Right cardiac atrium (tissue), 5 donors: Measurements from ENCODE around the gene PAK3. TPM values are rescaled to one million over a fixed set of nuclear protein-coding genes. Genes with fewer than 3 reads are reported as not detected.

Source experiments
- ATAC-seq, 2 donors: fragments of 200-7000 bp; cut with Tn5 transposase; one replicate each; pipeline versions ENCODE4 v1.8.0 to v1.9.1; 2020; ENCODE audit warnings: moderate library complexity in 2 of 2, mild to moderate bottlenecking in 1 of 2
- DNase-seq, 3 donors: peaks; one replicate each; pipeline ENCODE4 v3.0.0-alpha.2; 2020
- H3K27ac ChIP-seq: one replicate; pipeline ENCODE4 v1.5.1; 2013; ENCODE audit warnings: mild to moderate bottlenecking, low read length, control low read depth, moderate library complexity
- H3K27me3 ChIP-seq: one replicate; pipeline ENCODE4 v1.6.1; 2013; ENCODE audit not compliant: control insufficient read depth, insufficient read depth
- H3K4me1 ChIP-seq: one replicate; pipeline ENCODE4 v1.6.1; 2013; ENCODE audit warnings: low read length; ENCODE audit not compliant: control insufficient read depth, insufficient read depth
- H3K4me3 ChIP-seq: one replicate; pipeline ENCODE4 v1.5.1; 2013; ENCODE audit warnings: low read length, control low read depth
- H3K9me3 ChIP-seq: one replicate; pipeline ENCODE4 v1.6.1; 2013; ENCODE audit warnings: low read length; ENCODE audit not compliant: control insufficient read depth
- WGBS: extraction: QIAGEN DNeasy Blood & Tissue Kit; methylation state at CpG from one replicate; pipeline ENCODE4 v1.1.7; 2013; 5-methylcytosine and 5-hydroxymethylcytosine counted together
- intact Hi-C, 4 donors: fragments of 100-400 bp; cut with DNase I; formaldehyde crosslinking; loops; one replicate each; pipeline versions ENCODE4 v1.11.0 to v1.14.0; 2022 to 2023
- polyA plus RNA-seq: library from polyadenylated mRNA; stranded (reverse); fragments of 200-250 nt; gene quantifications from one replicate; pipeline ENCODE4 v1.2.3, GENCODE V29; 2013
- total RNA-seq, 4 donors: library from RNA; stranded (reverse); fragmentation: NEBNext Ultra II Directional; extraction: Animal tissue kit (Norgen Biotek cat#: 25700); gene quantifications; one replicate each; pipeline ENCODE4 v1.2.1, GENCODE V29; 2021
- donor health status: healthy with polysubstance abuse.
- donor health status: DM: no; HTN: yes; CAD: no.
- donor health status: DM: no; HTN: no; CAD: no.
- donor health status: DM: no; HTN: yes; CAD: no; lungs with severe emphysema.
- donor health status: DM: yes; HTN: yes; CAD: no.

Gene PAK3
- total and polyA plus RNA-seq, 5 donors = 0.02 to 1.3 (median 0.69) TPM

DNA sequence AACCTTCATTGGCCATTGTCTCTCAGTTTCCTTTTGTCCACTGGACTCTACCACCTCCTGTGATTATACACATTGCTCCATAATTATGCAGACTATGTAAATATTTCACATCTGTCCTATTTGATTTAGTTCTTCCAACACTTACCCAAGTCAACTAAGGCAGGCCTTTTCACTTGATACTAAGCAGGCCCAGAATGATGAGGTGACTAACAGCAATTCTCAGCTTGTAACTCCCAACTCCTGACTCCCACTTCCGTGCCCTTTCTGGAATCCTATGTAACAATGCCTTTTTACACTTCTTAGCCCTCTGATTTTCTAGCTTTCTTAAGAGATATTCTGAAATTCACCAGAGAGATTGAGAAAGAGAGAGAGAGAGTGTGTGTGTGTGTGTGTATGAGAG lies 6.6 kb downstream of the PAK3 start:
- WGBS = 86% methylated on average over 1 of the region's 1 CpG
- DNase-seq (no peak), ATAC-seq (no peak)
- Histone ChIP-seq H3K4me1 (no peaks in the 10 kb centered on the region), H3K4me3 (no peak overlapping the region), H3K9me3 (no peaks in the 10 kb centered on the region), H3K27ac (no peak overlapping the region), H3K27me3 (no peaks in the 10 kb centered on the region)
- intact Hi-C loops = no loop called here

DNA sequence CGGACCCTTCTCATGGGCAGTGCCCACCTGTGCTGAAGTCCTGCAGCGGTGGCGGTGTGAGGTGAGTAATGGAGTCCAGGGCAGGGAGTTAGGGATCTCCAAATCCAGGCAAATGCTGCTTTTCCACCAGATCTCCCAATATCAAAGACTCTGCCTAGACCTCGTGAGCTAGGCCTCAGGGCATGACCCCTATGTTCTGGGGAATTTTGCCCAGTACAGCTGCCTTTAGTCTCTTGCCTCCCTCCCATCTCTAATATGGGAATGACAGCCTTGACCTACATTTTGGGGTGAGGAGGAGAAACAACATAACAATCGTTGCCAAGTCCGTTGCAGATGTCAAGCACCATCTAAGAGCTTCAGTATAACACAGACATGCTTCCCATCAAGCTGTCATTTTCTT lies 7.3 kb downstream of the PAK3 start:
- no peaks in the 10 kb centered on the region for H3K9me3 ChIP-seq
- no peaks in the 10 kb centered on the region for H3K27me3 ChIP-seq
- H3K4me3 ChIP-seq = no peak overlapping the region
- DNase-seq = peak in 1 of 3 donors; percentile 29
- intact Hi-C loops = no loop called here
- no peak for ATAC-seq
- WGBS = 75% methylated on average over 6 of the region's 6 CpGs
- H3K27ac ChIP-seq = no peak overlapping the region
- H3K4me1 ChIP-seq = no peaks in the 10 kb centered on the region

DNA sequence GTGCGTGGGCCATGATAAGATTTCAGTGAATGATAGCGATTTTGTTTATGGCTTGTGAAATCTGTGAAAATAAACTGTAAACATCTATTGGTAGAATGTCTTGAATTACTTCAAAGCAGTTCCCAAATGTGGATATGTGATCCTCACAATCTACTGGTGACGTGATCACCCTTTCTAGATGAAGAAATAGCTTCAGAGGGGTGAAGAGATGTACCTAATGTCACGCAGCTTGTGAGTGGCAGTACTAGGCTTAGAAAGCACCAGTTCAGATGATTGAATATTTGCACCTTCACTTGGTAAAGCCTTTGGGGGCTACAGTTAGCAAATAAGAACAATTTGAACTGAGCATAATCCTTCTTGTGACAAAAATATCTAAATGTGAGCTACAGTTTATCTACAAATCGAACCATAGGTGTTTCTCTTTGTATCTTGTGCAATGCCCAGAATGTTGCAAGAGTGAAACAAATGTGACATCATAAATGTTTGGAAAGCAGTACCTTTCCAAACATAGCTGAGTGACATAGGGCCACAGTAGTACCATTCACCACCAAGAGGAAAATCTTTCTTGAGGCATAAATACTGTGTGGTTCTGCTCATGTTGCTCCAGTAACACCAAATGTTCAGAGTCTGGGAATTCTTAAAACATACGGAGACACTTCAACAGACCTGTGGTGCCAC lies 14.2 kb downstream of the PAK3 start:
- no peak for DNase-seq
- intact Hi-C loops = no loop called here
- no peak for ATAC-seq
- H3K27me3 ChIP-seq = no peaks in the 10 kb centered on the region
- H3K4me3 ChIP-seq = no peak overlapping the region
- no peaks in the 10 kb centered on the region for H3K9me3 ChIP-seq
- H3K27ac ChIP-seq = no peak overlapping the region
- H3K4me1 ChIP-seq = no peaks in the 10 kb centered on the region
- WGBS = 88% methylated on average over 6 of the region's 6 CpGs

DNA sequence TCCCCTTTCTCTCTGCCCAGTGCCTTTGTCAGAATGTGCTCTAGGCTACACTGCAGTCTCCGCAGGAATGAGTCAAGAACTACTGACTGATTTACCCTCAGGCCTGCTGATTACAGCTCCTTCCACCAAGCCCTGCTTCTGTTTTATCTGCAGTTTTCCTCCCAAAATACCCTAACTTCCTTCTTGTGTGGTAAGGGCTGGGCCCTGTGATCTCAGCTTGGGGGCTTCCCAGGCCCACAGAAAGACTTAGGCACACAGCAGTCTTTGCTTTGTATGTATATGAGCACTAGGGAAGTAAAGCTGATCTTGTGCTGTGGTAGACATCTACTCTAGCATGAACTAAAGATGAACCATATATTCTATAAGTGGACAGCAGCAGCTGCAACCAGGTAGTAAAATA lies 18.8 kb downstream of the PAK3 start:
- ATAC-seq (no peak), DNase-seq (no peak)
- intact Hi-C loops = no loop called here
- no peaks in the 10 kb centered on the region for H3K4me1 ChIP-seq
- no peaks in the 10 kb centered on the region for H3K27me3 ChIP-seq
- H3K9me3 ChIP-seq = no peaks in the 10 kb centered on the region
- 89% methylated on average over 1 of the region's 1 CpG for WGBS
- no peak overlapping the region for H3K27ac ChIP-seq
- H3K4me3 ChIP-seq = no peak overlapping the region

DNA sequence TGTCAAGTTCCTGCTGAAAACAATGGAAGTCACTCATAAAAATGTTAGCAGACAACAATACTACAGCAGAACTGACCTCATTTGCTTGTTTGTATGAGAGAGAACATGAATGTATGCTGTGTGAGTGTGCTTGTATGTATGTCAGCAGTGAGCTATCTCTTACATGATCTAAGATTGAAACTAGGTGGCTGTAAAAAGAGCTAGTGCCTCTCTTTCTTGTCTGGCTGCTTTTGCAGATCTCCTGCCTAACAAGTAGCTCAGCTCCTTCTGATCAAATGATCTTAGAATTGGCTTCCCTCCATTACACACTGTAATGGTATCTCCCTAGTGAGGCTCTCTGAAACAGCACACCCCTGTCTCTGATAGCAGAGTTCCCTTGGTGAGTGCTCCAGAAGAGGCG lies 20.7 kb downstream of the PAK3 start:
- H3K4me3 ChIP-seq = no peak overlapping the region
- no peak overlapping the region for H3K27ac ChIP-seq
- ATAC-seq (no peak), DNase-seq (no peak)
- H3K4me1 ChIP-seq = no peaks in the 10 kb centered on the region
- 90% methylated on average over 1 of the region's 1 CpG for WGBS
- intact Hi-C loops = no loop called here
- no peaks in the 10 kb centered on the region for H3K9me3 ChIP-seq
- H3K27me3 ChIP-seq = no peaks in the 10 kb centered on the region

- 50% methylated on average over 2 of the region's 2 CpGs for WGBS
- Histone ChIP-seq H3K4me1 (no peaks in the 10 kb centered on the region), H3K9me3 (no peaks in the 10 kb centered on the region), H3K4me3 (no peak overlapping the region), H3K27me3 (no peaks in the 10 kb centered on the region), H3K27ac (no peak overlapping the region)
- DNase-seq (no peak), ATAC-seq (no peak)
- intact Hi-C loops = no loop called here
Observed at GRCh38 chrX:111119341-111119740, 23.4 kb downstream of the PAK3 start.

GRCh38 chrX:111123125-111123524 lies 27.1 kb downstream of the PAK3 start:
- no peaks in the 10 kb centered on the region for H3K9me3 ChIP-seq
- intact Hi-C loops = no loop called here
- H3K4me3 ChIP-seq = no peak overlapping the region
- H3K27me3 ChIP-seq = no peaks in the 10 kb centered on the region
- H3K27ac ChIP-seq = no peak overlapping the region
- no peaks in the 10 kb centered on the region for H3K4me1 ChIP-seq
- no peak for DNase-seq
- no peak for ATAC-seq
- 84% methylated on average over 6 of the region's 6 CpGs for WGBS

DNA sequence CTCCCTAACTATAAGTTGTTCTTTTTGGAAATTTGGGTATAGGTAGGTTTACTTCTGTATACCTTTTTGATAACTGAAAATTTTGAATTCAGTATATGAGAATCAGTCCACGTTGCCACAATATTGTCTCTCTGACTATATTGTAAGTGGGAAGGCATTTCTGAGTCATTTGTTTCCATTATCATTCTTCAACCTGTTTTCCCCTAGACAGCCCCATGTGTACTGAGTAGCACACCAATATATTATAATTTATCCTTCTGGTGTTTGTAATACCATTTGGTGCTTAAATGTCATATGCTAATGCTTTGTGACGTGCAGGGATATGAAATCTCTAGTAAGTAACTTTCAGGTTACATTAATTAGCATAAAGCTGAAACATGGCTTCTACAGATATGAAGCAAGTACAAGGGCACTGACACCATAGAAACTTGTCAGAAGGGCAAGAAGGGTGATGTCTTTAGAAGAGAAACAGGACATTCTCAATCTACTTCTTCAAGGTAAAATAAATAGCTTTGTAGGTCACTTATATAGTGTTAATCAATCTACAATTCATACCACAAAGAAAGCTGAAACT lies 27.7 kb downstream of the PAK3 start:
- Histone ChIP-seq H3K4me1 (no peaks in the 10 kb centered on the region), H3K27me3 (no peaks in the 10 kb centered on the region), H3K27ac (no peak overlapping the region), H3K4me3 (no peak overlapping the region), H3K9me3 (no peaks in the 10 kb centered on the region)
- DNase-seq (no peak), ATAC-seq (no peak)
- 80% methylated on average over 2 of the region's 2 CpGs for WGBS
- intact Hi-C loops = no loop called here

DNA sequence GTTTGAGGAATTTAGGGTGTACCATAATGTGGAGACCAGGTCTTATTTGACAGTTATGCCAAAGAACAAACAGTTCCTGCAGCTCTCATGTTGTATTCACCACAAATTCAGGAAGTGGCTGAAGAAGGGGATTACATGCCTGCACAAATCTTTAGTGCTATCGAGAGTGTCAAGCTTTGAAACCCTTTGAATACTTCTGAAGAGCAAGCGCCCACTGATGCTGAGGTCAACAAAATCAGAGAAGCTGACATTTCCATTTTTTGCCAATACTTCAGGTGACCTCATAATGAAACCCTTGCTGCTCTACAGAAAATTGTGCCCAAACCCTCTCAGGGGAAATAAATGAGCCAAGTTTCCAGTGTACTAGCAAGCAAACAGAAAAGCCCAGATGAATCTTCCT lies 28.4 kb downstream of the PAK3 start:
- DNase-seq = no peak
- Histone ChIP-seq H3K4me1 (no peaks in the 10 kb centered on the region), H3K4me3 (no peak overlapping the region), H3K9me3 (no peaks in the 10 kb centered on the region), H3K27ac (no peak overlapping the region), H3K27me3 (no peaks in the 10 kb centered on the region)
- 83% methylated on average over 2 of the region's 2 CpGs for WGBS
- intact Hi-C loops = no loop called here
- ATAC-seq = no peak

- intact Hi-C loops = no loop called here
- Histone ChIP-seq H3K27ac (no peak overlapping the region), H3K9me3 (no peaks in the 10 kb centered on the region), H3K4me1 (no peaks in the 10 kb centered on the region), H3K4me3 (no peak overlapping the region), H3K27me3 (no peaks in the 10 kb centered on the region)
- DNase-seq (no peak), ATAC-seq (no peak)
Observed at GRCh38 chrX:111127038-111127437, 31.0 kb downstream of the PAK3 start.

DNA sequence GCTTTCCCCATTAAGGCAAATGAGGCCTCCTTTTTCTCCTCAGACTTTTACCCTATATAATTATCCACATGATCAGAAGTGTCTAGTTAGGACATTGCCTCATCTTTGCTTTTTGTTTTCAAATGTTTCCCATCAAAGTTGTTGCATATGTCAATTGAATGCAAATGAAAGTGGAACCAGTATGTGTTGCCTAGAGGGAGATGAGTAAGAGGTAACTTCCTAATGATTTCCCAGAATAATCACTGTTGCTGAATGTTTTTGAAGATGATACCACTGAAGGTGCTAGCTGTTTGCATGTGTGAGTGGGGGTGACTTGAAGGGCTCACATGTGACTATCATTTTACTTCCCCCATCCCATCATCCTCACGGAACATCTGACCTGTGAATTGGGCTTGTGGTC lies 33.9 kb downstream of the PAK3 start:
- DNase-seq = no peak
- ATAC-seq = no peak
- Histone ChIP-seq H3K27me3 (no peaks in the 10 kb centered on the region), H3K9me3 (no peaks in the 10 kb centered on the region), H3K4me3 (no peak overlapping the region), H3K27ac (no peak overlapping the region), H3K4me1 (no peaks in the 10 kb centered on the region)
- intact Hi-C loops = no loop called here
- 83% methylated on average over 1 of the region's 1 CpG for WGBS

DNA sequence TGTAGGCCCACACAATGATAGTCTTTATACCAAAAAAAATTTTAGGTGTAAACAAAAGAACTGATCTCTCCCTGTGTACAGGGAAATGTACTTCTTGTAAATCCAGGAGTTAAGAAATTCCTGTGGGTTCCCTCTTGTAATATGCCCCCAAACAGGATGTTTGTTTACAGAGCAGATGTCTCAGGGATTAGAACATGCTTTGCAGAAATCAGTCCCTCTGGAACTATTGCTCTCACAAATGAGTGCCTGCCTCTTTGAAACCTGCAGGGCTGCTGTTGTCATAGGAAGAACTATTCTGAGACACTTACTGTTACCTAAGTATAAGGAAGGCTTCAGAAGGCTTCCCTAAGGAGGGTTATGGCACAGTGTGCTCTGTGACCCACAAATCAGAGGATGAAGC lies 35.6 kb downstream of the PAK3 start:
- Histone ChIP-seq H3K9me3 (no peaks in the 10 kb centered on the region), H3K4me1 (no peaks in the 10 kb centered on the region), H3K4me3 (no peak overlapping the region), H3K27me3 (no peaks in the 10 kb centered on the region), H3K27ac (no peak overlapping the region)
- DNase-seq (no peak), ATAC-seq (no peak)
- intact Hi-C loops = no loop called here
